Medulla oblongata (tissue), 1 donor: ENCODE data around the gene PRIM1.
"Not testable (repeated sequence)": the region's sequence is repeated elsewhere in the genome, so short reads cannot be mapped to it uniquely, and the experiment has no call there.

ENCODE experiments used
- DNase-seq: peaks from one replicate; pipeline ENCODE4 v3.0.0-alpha.2; 2015; ENCODE audit errors: extremely low spot score

PRIM1 gene

GRCh38 chr12:56760460-56760859 is 8.3 kb upstream of the PRIM1 start:
- no peak for DNase-seq

GRCh38 chr12:56759263-56759908 is 7.3 kb upstream of the PRIM1 start:
- no peak for DNase-seq

GRCh38 chr12:56758728-56759262 is 6.7 kb upstream of the PRIM1 start:
- no peak for DNase-seq

GRCh38 chr12:56757971-56758370 is 5.8 kb upstream of the PRIM1 start:
- not testable (repeated sequence) for DNase-seq

GRCh38 chr12:56753566-56753965 is 1.4 kb upstream of the PRIM1 start:
- DNase-seq: no peak

- not testable (repeated sequence) for DNase-seq
These were observed 1.5 kb downstream of the PRIM1 start for GRCh38 chr12:56750596-56750995.

GRCh38 chr12:56749853-56750252 is 2.3 kb downstream of the PRIM1 start:
- no peak for DNase-seq

- no peak for DNase-seq
These were observed 2.8 kb downstream of the PRIM1 start for GRCh38 chr12:56749359-56749758.

- no peak for DNase-seq
These were observed 23.8 kb downstream of the PRIM1 start for GRCh38 chr12:56728139-56728861.

GRCh38 chr12:56726196-56726675 is 25.9 kb downstream of the PRIM1 start:
- not testable (repeated sequence) for DNase-seq

GRCh38 chr12:56725723-56726102 is 26.4 kb downstream of the PRIM1 start:
- peak; percentile 13 for DNase-seq

- peak; percentile 99 for DNase-seq
These were observed 27.0 kb downstream of the PRIM1 start, which contains the start of gene NACA for GRCh38 chr12:56724972-56725722. Gene NACA (minus strand): TSS chr12:56725299. CDS start chr12:56724521, 778 bp downstream.

- DNase-seq: no peak
These were observed 27.5 kb downstream of the PRIM1 start for GRCh38 chr12:56724701-56724971.

GRCh38 chr12:56723889-56724700 is 28.0 kb downstream of the PRIM1 start:
- peak; percentile 75 for DNase-seq

GRCh38 chr12:56723352-56723751 is 28.8 kb downstream of the PRIM1 start:
- DNase-seq: no peak

- no peak for DNase-seq
These were observed 29.3 kb downstream of the PRIM1 start for GRCh38 chr12:56722832-56723231.

GRCh38 chr12:56721721-56722120 is 30.4 kb downstream of the PRIM1 start:
- DNase-seq: peak; percentile 50

- no peak for DNase-seq
These were observed 30.9 kb downstream of the PRIM1 start for GRCh38 chr12:56721216-56721615.

GRCh38 chr12:56720731-56721151 is 31.4 kb downstream of the PRIM1 start:
- DNase-seq: no peak

GRCh38 chr12:56719056-56719455 is 33.1 kb downstream of the PRIM1 start:
- DNase-seq: no peak

GRCh38 chr12:56718636-56719035 is 33.5 kb downstream of the PRIM1 start:
- DNase-seq: no peak

- DNase-seq: no peak
These were observed 34.0 kb downstream of the PRIM1 start for GRCh38 chr12:56718149-56718548.
